HG03139 (cell line): ENCODE measurements around the gene ECE1.
"Not testable (repeated sequence)": the region's sequence is repeated elsewhere in the genome, so short reads cannot be mapped to it uniquely, and the experiment has no call there.

Source experiments
- ATAC-seq: cut with Tn5 transposase; IDR thresholded peaks from one replicate; pipeline ENCODE4 v1.9.1; 2021; ENCODE audit not compliant: unreplicated experiment

The ECE1 gene

GRCh38 chr1:21232044-21232443 is 58.2 kb downstream of the ECE1 start:
- no peak for ATAC-seq

- ATAC-seq: no peak
These were observed 60.8 kb downstream of the ECE1 start for GRCh38 chr1:21229246-21230000.

DNA sequence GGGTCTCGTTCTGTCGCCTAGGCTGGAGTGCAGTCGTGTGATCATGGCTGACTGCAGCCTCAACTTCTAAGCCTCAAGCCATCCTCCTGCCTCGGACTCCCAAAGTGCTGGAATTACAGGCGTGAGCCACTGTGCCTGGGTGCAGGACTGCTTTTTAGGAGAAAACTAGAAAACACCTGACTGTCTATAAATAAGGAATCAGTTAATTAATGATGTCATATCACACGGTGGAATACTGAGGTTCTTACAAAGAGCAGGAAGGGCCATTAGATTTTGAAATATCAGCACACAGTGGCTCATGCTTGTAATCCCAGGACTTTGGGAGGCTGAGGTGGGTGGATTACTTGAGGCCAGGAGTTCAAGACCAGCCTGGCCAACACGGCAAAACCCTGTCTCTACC is 62.0 kb downstream of the ECE1 start:
- not testable (repeated sequence) for ATAC-seq

GRCh38 chr1:21225065-21225464 is 65.2 kb downstream of the ECE1 start:
- no peak for ATAC-seq

DNA sequence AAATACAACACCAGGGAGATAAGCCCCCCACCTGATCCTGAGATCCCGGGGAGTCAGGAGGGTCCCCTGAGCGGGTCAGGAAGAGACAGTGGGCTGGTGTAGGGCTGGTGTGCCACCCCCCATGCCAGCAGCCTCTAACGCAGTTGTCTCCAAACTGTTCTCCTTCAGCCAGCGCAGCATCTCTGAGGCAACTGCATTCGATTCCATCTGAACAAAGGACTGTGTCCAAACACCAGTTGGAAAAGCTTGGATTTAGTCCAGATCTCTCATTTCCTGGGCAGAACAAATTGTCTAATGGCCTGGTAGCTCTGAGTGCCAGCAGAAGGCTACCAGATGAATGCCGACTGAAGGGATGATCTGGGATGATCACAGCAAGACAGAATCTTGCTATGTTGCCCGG is 69.4 kb downstream of the ECE1 start:
- ATAC-seq: no peak

GRCh38 chr1:21219674-21220073 is 70.6 kb downstream of the ECE1 start:
- ATAC-seq: no peak

GRCh38 chr1:21217812-21218596 is 72.3 kb downstream of the ECE1 start:
- ATAC-seq: no peak

GRCh38 chr1:21216835-21217811 is 73.1 kb downstream of the ECE1 start:
- ATAC-seq: no peak

DNA sequence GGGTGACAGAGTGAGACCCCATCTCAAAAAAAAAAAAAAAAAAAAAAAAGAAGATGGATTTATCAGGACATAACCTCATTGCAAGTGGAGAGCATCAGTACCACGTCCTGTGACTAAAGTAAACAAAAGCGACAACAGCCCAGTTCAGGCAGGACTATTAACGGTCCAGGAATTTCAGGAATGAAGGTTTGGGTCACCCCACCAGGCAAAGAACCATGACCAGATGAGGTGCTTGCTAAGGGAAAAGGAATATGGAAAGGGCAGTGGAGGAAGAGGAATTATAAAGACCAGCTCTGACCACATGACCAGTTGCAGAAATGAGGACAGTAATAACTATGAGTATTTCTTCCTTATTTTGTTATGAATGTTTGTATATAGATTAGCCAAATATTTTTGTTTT is 78.1 kb downstream of the ECE1 start:
- ATAC-seq: no peak

GRCh38 chr1:21208137-21208700 is 82.0 kb downstream of the ECE1 start:
- not testable (repeated sequence) for ATAC-seq

- no peak for ATAC-seq
These were observed 84.1 kb downstream of the ECE1 start for GRCh38 chr1:21206117-21206516.

DNA sequence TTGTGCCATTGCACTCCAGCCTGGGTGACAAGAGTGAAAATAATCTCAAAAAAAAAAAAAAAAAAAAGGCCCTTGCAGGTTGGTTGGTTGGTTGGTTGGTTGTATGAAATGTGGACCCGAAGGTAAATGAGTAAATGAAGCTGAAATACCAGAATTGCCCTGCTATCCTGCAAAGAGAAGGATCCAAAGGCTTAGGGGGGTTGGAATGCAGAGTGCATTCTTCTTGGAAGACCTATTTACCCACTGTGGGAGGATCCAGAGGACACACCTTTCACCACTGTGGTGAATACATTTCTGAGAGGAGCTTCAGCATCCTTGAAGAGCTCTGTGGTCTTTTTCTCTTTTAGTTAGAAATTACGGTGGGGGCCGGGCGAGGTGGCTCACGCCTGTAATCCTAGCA is 84.8 kb downstream of the ECE1 start:
- ATAC-seq: no peak

DNA sequence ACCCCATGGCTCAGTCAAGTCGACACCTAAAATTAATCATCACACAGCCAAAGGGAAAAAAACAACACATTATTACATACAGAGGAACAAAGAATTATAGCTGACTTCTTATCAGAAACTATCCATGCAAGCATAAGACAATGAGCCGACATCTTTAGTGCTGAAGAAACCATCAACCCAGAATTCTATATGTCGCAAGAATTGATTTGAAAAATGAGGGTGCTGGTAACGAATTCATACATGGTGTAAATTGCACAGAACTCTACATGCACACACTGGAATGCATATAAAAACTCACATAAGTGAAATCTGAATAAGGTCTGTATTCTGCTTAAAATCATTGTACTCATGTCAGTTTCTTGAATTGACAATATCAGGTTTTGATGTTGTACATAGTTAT is 88.6 kb downstream of the ECE1 start:
- no peak for ATAC-seq

- not testable (repeated sequence) for ATAC-seq
These were observed 89.0 kb downstream of the ECE1 start for GRCh38 chr1:21201238-21201637.

DNA sequence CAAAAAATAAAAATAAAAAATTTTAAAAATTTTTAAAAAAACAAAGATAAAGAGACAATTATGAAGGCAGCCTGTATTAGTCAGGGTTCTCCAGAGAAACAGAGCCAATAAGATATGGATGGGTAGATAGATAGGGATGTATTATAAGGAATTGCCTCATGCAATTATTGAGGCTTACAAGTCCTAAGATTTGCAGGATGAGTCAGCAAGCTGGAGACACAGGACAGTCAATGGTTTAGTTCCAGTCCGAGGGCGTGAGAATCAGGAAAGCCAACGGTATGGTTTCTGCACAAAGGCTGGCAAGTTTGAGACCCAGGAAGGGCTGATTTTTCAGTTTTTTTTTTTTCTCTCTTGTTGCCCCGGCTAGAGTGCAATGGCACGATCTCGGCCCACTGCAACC is 89.5 kb downstream of the ECE1 start:
- no peak for ATAC-seq

DNA sequence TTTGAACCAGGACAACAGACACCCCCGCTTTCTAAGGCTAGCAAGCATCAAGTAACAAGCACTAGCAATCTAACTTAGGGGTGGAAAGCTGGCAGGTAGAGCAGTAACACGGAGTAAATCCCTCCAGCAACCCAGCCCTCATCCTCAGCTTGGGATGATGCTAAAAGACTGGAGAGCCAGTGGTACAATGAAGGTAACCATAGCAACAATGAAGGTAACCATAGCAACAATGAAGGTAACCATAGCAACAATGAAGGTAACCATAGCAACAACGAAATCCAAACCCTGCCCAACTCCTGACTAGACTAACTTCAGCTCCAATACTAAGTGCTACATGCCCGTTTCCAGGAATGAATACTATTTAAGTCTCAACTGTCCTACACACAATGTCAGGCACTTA is 91.3 kb downstream of the ECE1 start:
- no peak for ATAC-seq

- no peak for ATAC-seq
These were observed 97.4 kb downstream of the ECE1 start for GRCh38 chr1:21192871-21193270.

GRCh38 chr1:21192284-21192683 is 98.0 kb downstream of the ECE1 start:
- no peak for ATAC-seq

- ATAC-seq: not testable (repeated sequence)
These were observed 99.5 kb downstream of the ECE1 start for GRCh38 chr1:21190771-21191170.

DNA sequence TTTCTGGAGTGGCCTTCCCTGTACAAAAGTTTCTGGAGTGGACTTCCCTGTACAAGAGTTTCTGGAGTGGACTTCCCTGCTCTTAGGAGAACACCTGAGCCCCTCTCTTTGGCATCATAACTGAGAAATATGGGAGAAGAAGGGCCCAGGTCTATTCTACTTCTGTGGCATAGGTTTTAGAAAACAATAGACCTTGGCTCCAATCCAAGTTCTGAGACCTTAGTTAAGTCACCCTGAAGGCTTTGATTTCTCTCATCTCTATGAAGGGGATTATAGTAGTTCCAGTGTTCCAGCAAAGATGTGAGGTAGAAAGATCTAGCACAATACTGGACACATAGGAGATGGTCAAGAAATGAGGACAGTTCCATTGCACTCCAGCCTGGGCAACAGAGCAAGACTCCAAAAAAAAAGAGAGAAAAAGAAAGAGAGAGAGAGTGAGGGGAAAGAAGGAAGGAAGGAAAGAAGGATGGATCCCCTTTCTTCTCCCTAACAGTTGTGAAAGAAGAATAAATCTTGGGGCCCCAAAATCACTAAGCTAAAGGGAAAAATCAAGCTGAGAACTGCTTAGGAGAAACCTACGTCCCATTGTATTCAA is 100.3 kb downstream of the ECE1 start:
- no peak for ATAC-seq

GRCh38 chr1:21189421-21189820 is 100.8 kb downstream of the ECE1 start:
- no peak for ATAC-seq
